ENCODE results near the gene PLEKHM3.

DNA sequence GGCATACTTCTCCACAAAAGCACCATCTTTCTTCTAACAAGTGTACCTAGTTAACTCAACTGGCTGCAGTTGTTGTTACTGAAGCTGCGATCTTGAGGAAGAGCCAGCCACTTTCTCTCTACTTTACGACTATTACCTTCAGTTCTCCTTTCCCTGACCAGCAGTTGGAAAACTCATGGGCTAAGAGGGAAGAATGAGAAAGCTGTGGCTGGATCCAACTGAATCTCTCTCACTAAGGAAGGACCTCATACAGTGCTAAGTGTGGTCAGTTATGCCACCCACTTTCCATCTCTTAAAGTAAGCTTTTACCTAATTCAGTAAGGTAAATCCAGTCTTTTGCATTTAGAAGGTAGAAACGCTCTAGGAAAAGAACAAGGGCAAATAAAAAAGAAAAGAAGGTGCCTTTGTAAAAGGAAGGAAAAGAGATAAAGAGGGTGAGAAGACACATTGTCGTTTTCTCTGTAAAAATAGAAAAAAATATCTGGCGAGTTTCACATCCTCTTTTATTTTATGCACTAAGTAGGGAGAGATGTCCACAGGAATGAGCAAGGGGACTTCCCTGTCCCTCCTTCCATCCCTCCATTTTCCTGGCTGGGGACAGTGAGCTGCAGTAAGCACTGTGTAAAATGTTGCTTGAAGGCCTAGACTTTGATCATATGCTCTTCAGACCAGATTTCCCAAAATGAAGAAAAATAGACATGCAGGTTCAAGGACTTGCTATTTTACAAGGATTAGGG lies 73.4 kb downstream of the PLEKHM3 start:
- TF ChIP-seq, protein P1, sequence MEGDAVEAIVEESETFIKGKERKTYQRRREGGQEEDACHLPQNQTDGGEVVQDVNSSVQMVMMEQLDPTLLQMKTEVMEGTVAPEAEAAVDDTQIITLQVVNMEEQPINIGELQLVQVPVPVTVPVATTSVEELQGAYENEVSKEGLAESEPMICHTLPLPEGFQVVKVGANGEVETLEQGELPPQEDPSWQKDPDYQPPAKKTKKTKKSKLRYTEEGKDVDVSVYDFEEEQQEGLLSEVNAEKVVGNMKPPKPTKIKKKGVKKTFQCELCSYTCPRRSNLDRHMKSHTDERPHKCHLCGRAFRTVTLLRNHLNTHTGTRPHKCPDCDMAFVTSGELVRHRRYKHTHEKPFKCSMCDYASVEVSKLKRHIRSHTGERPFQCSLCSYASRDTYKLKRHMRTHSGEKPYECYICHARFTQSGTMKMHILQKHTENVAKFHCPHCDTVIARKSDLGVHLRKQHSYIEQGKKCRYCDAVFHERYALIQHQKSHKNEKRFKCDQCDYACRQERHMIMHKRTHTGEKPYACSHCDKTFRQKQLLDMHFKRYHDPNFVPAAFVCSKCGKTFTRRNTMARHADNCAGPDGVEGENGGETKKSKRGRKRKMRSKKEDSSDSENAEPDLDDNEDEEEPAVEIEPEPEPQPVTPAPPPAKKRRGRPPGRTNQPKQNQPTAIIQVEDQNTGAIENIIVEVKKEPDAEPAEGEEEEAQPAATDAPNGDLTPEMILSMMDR (conservative IDR thresholded peaks at IDR 0.05; ENCODE audit: low read length) = no peak
- TF ChIP-seq EZH2phosphoT487 (IDR thresholded peaks at IDR 0.05; ENCODE audit: borderline replicate concordance) = no peak
